ENCODE measurements around the gene ZNF280A.
"Not testable (repeated sequence)": the region's sequence is repeated elsewhere in the genome, so short reads cannot be mapped to it uniquely, and the experiment has no call there.

DNA sequence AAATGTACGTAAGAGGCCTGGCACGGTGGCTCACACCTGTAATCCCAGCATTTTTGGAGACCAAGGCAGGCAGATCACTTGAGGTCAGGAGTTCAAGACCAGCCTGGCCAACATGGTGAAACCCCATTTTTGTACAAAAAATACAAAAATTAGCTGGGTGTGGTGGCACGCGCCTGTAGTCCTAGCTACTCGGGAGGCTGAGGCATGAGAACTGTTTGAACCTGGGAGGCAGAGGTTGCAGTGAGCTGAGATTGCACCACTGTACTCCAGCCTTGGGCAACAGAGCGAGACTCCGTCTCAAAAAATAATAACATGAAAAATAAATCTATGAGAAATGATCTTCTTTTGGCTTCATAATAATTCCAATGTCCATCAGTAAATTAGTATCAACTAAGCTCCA lies 9.2 kb downstream of the ZNF280A start:
- TF ChIP-seq, protein P1, sequence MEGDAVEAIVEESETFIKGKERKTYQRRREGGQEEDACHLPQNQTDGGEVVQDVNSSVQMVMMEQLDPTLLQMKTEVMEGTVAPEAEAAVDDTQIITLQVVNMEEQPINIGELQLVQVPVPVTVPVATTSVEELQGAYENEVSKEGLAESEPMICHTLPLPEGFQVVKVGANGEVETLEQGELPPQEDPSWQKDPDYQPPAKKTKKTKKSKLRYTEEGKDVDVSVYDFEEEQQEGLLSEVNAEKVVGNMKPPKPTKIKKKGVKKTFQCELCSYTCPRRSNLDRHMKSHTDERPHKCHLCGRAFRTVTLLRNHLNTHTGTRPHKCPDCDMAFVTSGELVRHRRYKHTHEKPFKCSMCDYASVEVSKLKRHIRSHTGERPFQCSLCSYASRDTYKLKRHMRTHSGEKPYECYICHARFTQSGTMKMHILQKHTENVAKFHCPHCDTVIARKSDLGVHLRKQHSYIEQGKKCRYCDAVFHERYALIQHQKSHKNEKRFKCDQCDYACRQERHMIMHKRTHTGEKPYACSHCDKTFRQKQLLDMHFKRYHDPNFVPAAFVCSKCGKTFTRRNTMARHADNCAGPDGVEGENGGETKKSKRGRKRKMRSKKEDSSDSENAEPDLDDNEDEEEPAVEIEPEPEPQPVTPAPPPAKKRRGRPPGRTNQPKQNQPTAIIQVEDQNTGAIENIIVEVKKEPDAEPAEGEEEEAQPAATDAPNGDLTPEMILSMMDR (IDR thresholded peaks at IDR 0.05; ENCODE audit: extremely low read depth in 1 of 2, insufficient read depth in 1 of 2, low read depth in 1 of 2, low read length in 2 of 2) = not testable (repeated sequence)
- TF ChIP-seq FOS (IDR thresholded peaks at IDR 0.05; ENCODE audit: borderline replicate concordance, insufficient read depth, low read length); POLR2A (IDR thresholded peaks at IDR 0.05; ENCODE audit: low read depth, low read length); EZH2 (IDR thresholded peaks at IDR 0.05; ENCODE audit: borderline replicate concordance, low read depth, low read length, severe bottlenecking); POLR2AphosphoS5 (IDR thresholded peaks at IDR 0.05; ENCODE audit: insufficient read depth, low read depth, low read length); MYC (IDR thresholded peaks at IDR 0.05; ENCODE audit: low read depth, low read length); JUN (IDR thresholded peaks at IDR 0.05; ENCODE audit: borderline replicate concordance, insufficient read depth, insufficient read length, low read depth): not testable (repeated sequence)
- TF ChIP-seq, protein P2, sequence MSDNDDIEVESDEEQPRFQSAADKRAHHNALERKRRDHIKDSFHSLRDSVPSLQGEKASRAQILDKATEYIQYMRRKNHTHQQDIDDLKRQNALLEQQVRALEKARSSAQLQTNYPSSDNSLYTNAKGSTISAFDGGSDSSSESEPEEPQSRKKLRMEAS (IDR thresholded peaks at IDR 0.05; ENCODE audit: insufficient read depth, insufficient read length) = not testable (repeated sequence)
